ENCODE results near the gene CASP8.

The CASP8 gene

GRCh38 chr2:201249889-201250288 lies 10.4 kb upstream of the CASP8 start:
- no peaks in the 10 kb centered on the region for H3K27me3 ChIP-seq (replicated peaks)
- DNase-seq: no peak
- in situ Hi-C loops (cut with HindIII; ENCODE audit: low pct_ligation_motif_present, low sequenced_read_pairs): no loop called here

GRCh38 chr2:201250741-201251140 lies 9.6 kb upstream of the CASP8 start:
- no peak overlapping the region for H3K27ac ChIP-seq
- no peaks in the 10 kb centered on the region for H3K36me3 ChIP-seq (replicated peaks)
- in situ Hi-C loops (cut with HindIII; ENCODE audit: low pct_ligation_motif_present, low sequenced_read_pairs): no loop called here
- no peak overlapping the region for H3K4me3 ChIP-seq (ENCODE audit: low read depth, low read length)
- DNase-seq: no peak
- no peak for TF ChIP-seq CTCF (IDR thresholded peaks at IDR 0.05; ENCODE audit: low read depth, low read length, missing control alignments)
- H3K27me3 ChIP-seq (replicated peaks): no peaks in the 10 kb centered on the region

More at GRCh38 chr2:201249889-201250288, 10.4 kb upstream of the CASP8 start:
- no peak for TF ChIP-seq CTCF (IDR thresholded peaks at IDR 0.05; ENCODE audit: low read depth, low read length, missing control alignments)
- Histone ChIP-seq H3K27ac (no peak overlapping the region), H3K4me3 (ENCODE audit: low read depth, low read length) (no peak overlapping the region), H3K36me3 (replicated peaks) (no peaks in the 10 kb centered on the region)

GRCh38 chr2:201254081-201254730 lies 6.1 kb upstream of the CASP8 start:
- in situ Hi-C loops (cut with HindIII; ENCODE audit: low pct_ligation_motif_present, low sequenced_read_pairs): no loop called here
- peak; percentile 27 for DNase-seq

GRCh38 chr2:201255408-201256033 lies 4.8 kb upstream of the CASP8 start:
- H3K27ac ChIP-seq: no peak overlapping the region
- no peak for DNase-seq
- no peak overlapping the region for H3K4me3 ChIP-seq (ENCODE audit: low read depth, low read length)
- no peaks in the 10 kb centered on the region for H3K36me3 ChIP-seq (replicated peaks)
- H3K27me3 ChIP-seq (replicated peaks): no peaks in the 10 kb centered on the region
- no peak for TF ChIP-seq CTCF (IDR thresholded peaks at IDR 0.05; ENCODE audit: low read depth, low read length, missing control alignments)
- in situ Hi-C loops (cut with HindIII; ENCODE audit: low pct_ligation_motif_present, low sequenced_read_pairs): no loop called here

More at GRCh38 chr2:201254081-201254730, 6.1 kb upstream of the CASP8 start:
- no peak overlapping the region for H3K4me3 ChIP-seq (ENCODE audit: low read depth, low read length)
- no peak for TF ChIP-seq CTCF (IDR thresholded peaks at IDR 0.05; ENCODE audit: low read depth, low read length, missing control alignments)
- no peaks in the 10 kb centered on the region for H3K27me3 ChIP-seq (replicated peaks)
- no peak overlapping the region for H3K27ac ChIP-seq
- H3K36me3 ChIP-seq (replicated peaks): no peaks in the 10 kb centered on the region

DNA sequence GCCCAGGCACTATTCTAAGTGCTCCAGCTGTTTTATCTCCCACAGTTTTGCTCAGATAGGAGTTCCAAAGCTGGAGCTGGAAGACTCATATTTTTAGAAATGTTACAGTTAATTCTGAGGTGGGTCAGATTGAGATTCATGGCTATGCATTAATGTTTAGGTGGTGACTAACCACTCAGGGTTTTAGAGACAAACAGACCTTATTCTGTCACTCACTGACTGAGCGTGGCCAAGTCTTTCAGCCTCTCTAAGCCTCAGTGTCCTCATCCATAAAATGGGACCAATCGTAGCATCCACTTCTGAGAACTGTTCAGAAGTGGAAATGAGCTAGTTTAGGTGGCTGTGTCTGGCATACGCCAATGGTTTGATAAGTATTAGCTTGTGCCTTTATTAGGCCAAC lies 4.3 kb upstream of the CASP8 start:
- Histone ChIP-seq H3K36me3 (replicated peaks) (no peaks in the 10 kb centered on the region), H3K4me3 (ENCODE audit: low read depth, low read length) (no peak overlapping the region), H3K27ac (no peak overlapping the region), H3K27me3 (replicated peaks) (no peaks in the 10 kb centered on the region)
- in situ Hi-C loops (cut with HindIII; ENCODE audit: low pct_ligation_motif_present, low sequenced_read_pairs): no loop called here
- TF ChIP-seq CTCF (IDR thresholded peaks at IDR 0.05; ENCODE audit: low read depth, low read length, missing control alignments): no peak
- DNase-seq: no peak

Measured in brain microvascular endothelial cell (primary cell).